ENCODE measurements around the gene CHURC1. TPM values are rescaled to one million over a fixed set of nuclear protein-coding genes. Genes with fewer than 3 reads are reported as not detected.

CHURC1 gene
- total RNA-seq, 1 donor from 2014 or later, result 92.7 TPM

- DNase-seq (ENCODE audit: low read depth), result no peak
- H3K4me3 ChIP-seq (ENCODE audit: low read depth, low read length), result no peak overlapping the region
- TF ChIP-seq, protein P1, sequence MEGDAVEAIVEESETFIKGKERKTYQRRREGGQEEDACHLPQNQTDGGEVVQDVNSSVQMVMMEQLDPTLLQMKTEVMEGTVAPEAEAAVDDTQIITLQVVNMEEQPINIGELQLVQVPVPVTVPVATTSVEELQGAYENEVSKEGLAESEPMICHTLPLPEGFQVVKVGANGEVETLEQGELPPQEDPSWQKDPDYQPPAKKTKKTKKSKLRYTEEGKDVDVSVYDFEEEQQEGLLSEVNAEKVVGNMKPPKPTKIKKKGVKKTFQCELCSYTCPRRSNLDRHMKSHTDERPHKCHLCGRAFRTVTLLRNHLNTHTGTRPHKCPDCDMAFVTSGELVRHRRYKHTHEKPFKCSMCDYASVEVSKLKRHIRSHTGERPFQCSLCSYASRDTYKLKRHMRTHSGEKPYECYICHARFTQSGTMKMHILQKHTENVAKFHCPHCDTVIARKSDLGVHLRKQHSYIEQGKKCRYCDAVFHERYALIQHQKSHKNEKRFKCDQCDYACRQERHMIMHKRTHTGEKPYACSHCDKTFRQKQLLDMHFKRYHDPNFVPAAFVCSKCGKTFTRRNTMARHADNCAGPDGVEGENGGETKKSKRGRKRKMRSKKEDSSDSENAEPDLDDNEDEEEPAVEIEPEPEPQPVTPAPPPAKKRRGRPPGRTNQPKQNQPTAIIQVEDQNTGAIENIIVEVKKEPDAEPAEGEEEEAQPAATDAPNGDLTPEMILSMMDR (conservative IDR thresholded peaks at IDR 0.05; ENCODE audit: low read depth, low read length), result no peak
Observed at GRCh38 chr14:64929014-64929359, 14.7 kb downstream of the CHURC1 start.

DNA sequence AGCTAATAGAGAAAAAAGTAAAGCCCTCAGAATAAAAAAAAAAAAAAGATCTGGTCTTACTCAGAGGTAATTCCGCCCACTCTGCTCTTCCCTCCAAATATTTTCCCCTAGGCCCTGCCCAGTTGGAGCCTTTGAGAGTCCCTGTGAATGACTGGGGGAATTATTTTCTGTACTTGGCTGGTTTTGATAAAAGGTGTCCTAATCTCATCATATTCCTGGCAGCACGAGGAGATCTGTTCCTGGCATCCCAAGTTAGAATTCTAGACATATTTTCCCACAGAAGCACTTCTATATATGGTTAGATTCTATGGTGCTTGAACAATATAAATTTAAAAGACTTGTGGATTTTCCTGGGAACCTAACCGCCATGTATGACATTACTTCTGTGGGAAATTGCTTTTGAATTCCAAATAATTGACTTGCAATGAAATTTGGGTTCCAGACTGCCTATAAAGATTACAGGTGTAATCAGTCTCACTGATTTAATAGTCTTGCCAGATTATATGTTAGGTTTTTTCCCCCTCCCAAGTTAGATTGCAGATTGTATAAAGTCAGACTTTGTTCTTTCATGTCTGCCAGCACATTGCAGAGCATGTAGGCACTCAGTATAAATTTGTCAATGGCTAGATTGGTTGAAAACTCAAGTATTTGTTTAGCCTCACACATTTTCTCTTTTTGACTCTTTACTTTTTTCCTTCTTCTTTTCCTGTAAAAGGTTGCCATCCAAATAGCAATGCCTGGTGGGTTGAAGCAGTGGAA is 16.0 kb downstream of the CHURC1 start:
- no peak overlapping the region for H3K4me3 ChIP-seq (ENCODE audit: low read depth, low read length)
- TF ChIP-seq, protein P1 (conservative IDR thresholded peaks at IDR 0.05; ENCODE audit: low read depth, low read length), result no peak
- DNase-seq (ENCODE audit: low read depth), result no peak

- H3K4me3 ChIP-seq (ENCODE audit: low read depth, low read length), result no peak overlapping the region
Observed at GRCh38 chr14:64931123-64931522, 16.9 kb downstream of the CHURC1 start.

GRCh38 chr14:64932231-64932630 is 18.0 kb downstream of the CHURC1 start:
- no peak overlapping the region for H3K4me3 ChIP-seq (ENCODE audit: low read depth, low read length)
- TF ChIP-seq, protein P1 (conservative IDR thresholded peaks at IDR 0.05; ENCODE audit: low read depth, low read length), result no peak
- no peak for DNase-seq (ENCODE audit: low read depth)

More at GRCh38 chr14:64931123-64931522, 16.9 kb downstream of the CHURC1 start:
- TF ChIP-seq, protein P1 (conservative IDR thresholded peaks at IDR 0.05; ENCODE audit: low read depth, low read length), result no peak
- no peak for DNase-seq (ENCODE audit: low read depth)

DNA sequence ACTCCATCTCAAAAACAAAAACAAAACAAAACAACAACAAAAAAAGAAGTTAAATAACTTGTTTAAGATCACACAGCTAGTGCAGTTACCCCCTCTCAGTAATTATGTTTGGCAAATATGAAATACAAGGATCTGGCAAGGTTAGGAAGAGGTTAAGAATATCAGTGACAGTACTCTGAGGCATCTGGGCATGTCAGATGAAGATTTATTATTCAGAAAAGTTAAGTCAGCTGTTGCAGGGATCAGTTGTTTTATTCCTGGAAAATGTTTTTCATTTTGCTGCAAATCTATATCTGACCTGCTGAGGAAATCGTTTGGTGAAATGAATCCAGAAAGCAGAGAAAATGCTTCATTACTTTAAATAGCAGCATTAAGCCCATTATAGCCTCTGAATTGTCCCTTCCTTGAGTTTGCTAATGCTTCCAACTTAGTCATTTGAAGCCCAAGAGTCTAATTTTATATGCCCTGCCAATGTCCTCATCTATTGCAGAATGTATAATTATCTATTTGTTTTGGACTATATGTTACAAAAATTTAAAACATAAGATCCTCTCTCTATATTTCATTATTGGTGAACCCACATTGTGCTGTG is 20.2 kb downstream of the CHURC1 start:
- no peak for DNase-seq (ENCODE audit: low read depth)
- TF ChIP-seq, protein P1 (conservative IDR thresholded peaks at IDR 0.05; ENCODE audit: low read depth, low read length), result no peak
- no peak overlapping the region for H3K4me3 ChIP-seq (ENCODE audit: low read depth, low read length)

- no peak for DNase-seq (ENCODE audit: low read depth)
- TF ChIP-seq, protein P1 (conservative IDR thresholded peaks at IDR 0.05; ENCODE audit: low read depth, low read length), result no peak
- H3K4me3 ChIP-seq (ENCODE audit: low read depth, low read length), result no peak overlapping the region
Observed at GRCh38 chr14:64935508-64935907, 21.3 kb downstream of the CHURC1 start.

All from epithelial cell of proximal tubule (primary cell).